HG03025 (cell line): ENCODE data around the gene CWC25.

Experiments
- ATAC-seq: cut with Tn5 transposase; IDR thresholded peaks from one replicate; pipeline ENCODE4 v1.9.1; 2021; ENCODE audit warnings: mild to moderate bottlenecking, moderate library complexity; ENCODE audit not compliant: unreplicated experiment, low FRiP score

CWC25 gene

GRCh38 chr17:38853292-38854219 lies 28.4 kb upstream of the CWC25 start, which contains the start of gene RPL23:
RPL23 (minus strand) TSS chr17:38853721; CDS start chr17:38853710, 11 bp downstream.
- ATAC-seq, result peak; percentile 58

- no peak for ATAC-seq
Observed at GRCh38 chr17:38852771-38853291, 27.7 kb upstream of the CWC25 start.

- no peak for ATAC-seq
Observed at GRCh38 chr17:38851434-38851833, 26.3 kb upstream of the CWC25 start.

- no peak for ATAC-seq
Observed at GRCh38 chr17:38850374-38850773, 25.3 kb upstream of the CWC25 start.

GRCh38 chr17:38848939-38849605 lies 24.0 kb upstream of the CWC25 start:
- no peak for ATAC-seq

GRCh38 chr17:38848557-38848891 lies 23.4 kb upstream of the CWC25 start:
- ATAC-seq, result no peak

GRCh38 chr17:38844261-38844757 lies 19.2 kb upstream of the CWC25 start:
- ATAC-seq, result no peak

GRCh38 chr17:38825762-38826247 lies 684 bp upstream of the CWC25 start:
- no peak for ATAC-seq

GRCh38 chr17:38815576-38816193 lies 9.4 kb downstream of the CWC25 start:
- ATAC-seq, result no peak

- ATAC-seq, result no peak
Observed at GRCh38 chr17:38809828-38810227, 15.3 kb downstream of the CWC25 start.

- no peak for ATAC-seq
Observed at GRCh38 chr17:38800237-38800760, 24.8 kb downstream of the CWC25 start.

GRCh38 chr17:38799501-38800236 lies 25.5 kb downstream of the CWC25 start, which contains the start of gene PIP4K2B:
PIP4K2B (minus strand) TSS chr17:38799556; CDS start chr17:38799424, 132 bp downstream.
- peak; percentile 67 for ATAC-seq

- ATAC-seq, result peak; percentile 31
Observed at GRCh38 chr17:38798614-38799500, 26.3 kb downstream of the CWC25 start.

GRCh38 chr17:38797828-38798227 lies 27.3 kb downstream of the CWC25 start:
- no peak for ATAC-seq

GRCh38 chr17:38797158-38797490 lies 28.0 kb downstream of the CWC25 start:
- ATAC-seq, result no peak

- no peak for ATAC-seq
Observed at GRCh38 chr17:38796451-38797157, 28.5 kb downstream of the CWC25 start.

GRCh38 chr17:38794221-38794620 lies 30.9 kb downstream of the CWC25 start:
- no peak for ATAC-seq

- no peak for ATAC-seq
Observed at GRCh38 chr17:38791162-38791561, 34.0 kb downstream of the CWC25 start.
